HepG2 (cell line): Measurements from ENCODE around the gene SHQ1. TPM values are rescaled to one million over a fixed set of nuclear protein-coding genes. Genes with fewer than 3 reads are reported as not detected.
A peak's percentile ranks its signal among the peaks of the same experiment; 100 is the strongest.
"Not testable (repeated sequence)": the region's sequence is repeated elsewhere in the genome, so short reads cannot be mapped to it uniquely, and the experiment has no call there.

Source experiments
- ATAC-seq: fragments of 200-7000 bp; cut with Tn5 transposase; 3 replicates; pipeline ENCODE4 v1.9.1; 2020; ENCODE audit warnings: mild to moderate bottlenecking, moderate library complexity
- BruUV-seq: library from RNA; stranded (reverse); fragments of 400-500 nt; replicated peaks from 2 replicates; lab custom pipeline; 2021; lab: Mats Ljungman, UMichigan
- CTCF ChIA-PET: fragments of 300-600 bp; formaldehyde crosslinking; extraction: SDS; loops from one replicate; lab custom pipeline; 2021; ENCODE audit warnings: low total read pairs, inconsistent platforms, low intra/inter-chr PET ratio; lab: Yijun Ruan, JAX
- POLR2A ChIA-PET: fragments of 350-600 bp; sonication (Branson Sonifier 250); formaldehyde crosslinking; loops from one replicate; lab custom pipeline; 2020; ENCODE audit warnings: antibody characterized with exemption, inconsistent platforms; lab: Yijun Ruan, JAX
- DNase-seq: peaks from one replicate; pipeline ENCODE4 v3.0.0-alpha.2; 2015; ENCODE audit warnings: low spot score
- FAIRE-seq: peaks from 3 replicates; lab custom pipeline; 2011; peaks lifted over from hg19 to GRCh38; lab: Jason Lieb, UNC
- H2AFZ ChIP-seq: one replicate; pipeline ENCODE4 v1.6.1; 2011; ENCODE audit warnings: low read length, inconsistent platforms
- H3K27ac ChIP-seq: fragments of 300-600 bp; 3 replicates; pipeline ENCODE4 v1.8.0; 2011; ENCODE audit warnings: mixed run types, mild to moderate bottlenecking, mixed read lengths, low read length, inconsistent platforms; ENCODE audit not compliant: insufficient read depth; ENCODE audit errors: extremely low read length
- H3K27me3 ChIP-seq, 2 experiments: fragments of 200-600 bp in 1 of 2; 2 replicates in 1 of 2; 3 replicates in 1 of 2; pipeline versions ENCODE4 v1.6.0 to v1.8.0; 2011; ENCODE audit warnings: low read length in 2 of 2, mild to moderate bottlenecking in 2 of 2, moderate library complexity in 2 of 2, inconsistent platforms in 1 of 2; ENCODE audit not compliant: insufficient read depth in 2 of 2, control insufficient read depth in 1 of 2
- H3K36me3 ChIP-seq, 2 experiments: fragments of 200-600 bp in 1 of 2; replicated peaks in 1 of 2; 2 replicates in 1 of 2; 3 replicates in 1 of 2; pipeline versions ENCODE4 v1.5.1 to v1.8.0; 2011; ENCODE audit warnings: low read length in 2 of 2, inconsistent platforms in 1 of 2; ENCODE audit not compliant: insufficient read depth in 2 of 2, control insufficient read depth in 1 of 2
- H3K4me1 ChIP-seq: 2 replicates; pipeline ENCODE4 v1.5.1; 2012; ENCODE audit warnings: low read length, inconsistent platforms; ENCODE audit not compliant: insufficient read depth
- H3K4me2 ChIP-seq: 2 replicates; pipeline ENCODE4 v1.6.0; 2011; ENCODE audit warnings: low read depth, low read length, inconsistent platforms
- H3K4me3 ChIP-seq, 3 experiments: fragments of 200-600 bp in 1 of 3; sonication (generic), shearing (Covaris generic) in 1 of 3; replicated peaks in 1 of 3; 2 replicates each; pipeline ENCODE4 v1.5.1; 2011 to 2016; ENCODE audit warnings: low read length in 3 of 3, inconsistent platforms in 2 of 3, low read depth in 2 of 3, mild to moderate bottlenecking in 2 of 3, control low read depth in 1 of 3, mixed read lengths in 1 of 3; ENCODE audit not compliant: insufficient read depth in 1 of 3
- H3K79me2 ChIP-seq: one replicate; pipeline ENCODE4 v1.6.1; 2011; ENCODE audit warnings: low read length, inconsistent platforms; ENCODE audit not compliant: insufficient read depth
- H3K9ac ChIP-seq: 2 replicates; pipeline ENCODE4 v1.6.0; 2011; ENCODE audit warnings: mild to moderate bottlenecking, low read depth, low read length, inconsistent platforms; ENCODE audit not compliant: insufficient read depth
- H3K9me3 ChIP-seq: 2 replicates; pipeline ENCODE4 v1.5.1; 2012; ENCODE audit warnings: mild to moderate bottlenecking, low read length
- H4K20me1 ChIP-seq: 2 replicates; pipeline ENCODE4 v1.6.0; 2011; ENCODE audit warnings: inconsistent platforms, mild to moderate bottlenecking, low read length, moderate library complexity; ENCODE audit not compliant: insufficient read depth
- ZMYM2 ChIP-seq: sonication (generic); formaldehyde crosslinking; IDR thresholded peaks from 2 replicates; pipeline ENCODE4 v1.8.0; 2022; ENCODE audit warnings: mild to moderate bottlenecking, missing genetic modification reagents
- ZNF768 ChIP-seq: sonication (generic); formaldehyde crosslinking; IDR thresholded peaks from 2 replicates; pipeline ENCODE4 v1.4.0; 2020; ENCODE audit warnings: missing genetic modification reagents
- WGBS: methylation state at CpG from one replicate; pipeline ENCODE4 v1.1.6; 2017; ENCODE audit warnings: low lambda C conversion rate; 5-methylcytosine and 5-hydroxymethylcytosine counted together
- in situ Hi-C: cut with HindIII; loops from 2 replicates; pipeline ENCODE4 v1.10.0; 2017; ENCODE audit warnings: low pct_unique_long_range_greater_than_20kb; ENCODE audit not compliant: extremely low pct_ligation_motif_present
- intact Hi-C: fragments of 100-400 bp; cut with micrococcal nuclease; formaldehyde crosslinking; loops from one replicate; pipeline ENCODE4 v1.10.0; 2022; ENCODE audit not compliant: unreplicated experiment
- polyA plus RNA-seq, 8 experiments: library from polyadenylated mRNA; depleted of rRNA in 3 of 8; stranded (reverse) in 7 of 8; unstranded in 1 of 8; fragments of >200 nt; fragmentation: Illumina TruSeq in 4 of 8; extraction: Trizol in 4 of 8; gene quantifications; 2 replicates each; pipeline versions ENCODE4 v1.2.1 to v1.2.3, GENCODE V29; 2011 to 2016; ENCODE audit warnings: low read depth in 4 of 8, missing spikeins in 1 of 8, mixed read lengths in 1 of 8; ENCODE audit not compliant: insufficient read depth in 1 of 8
- total RNA-seq, 5 experiments: library from RNA; depleted of rRNA; stranded (reverse); fragments of >200 nt; fragmentation: Illumina TruSeq; extraction: Trizol; gene quantifications; 2 replicates each; pipeline ENCODE4 v1.2.3, GENCODE V29; 2016; ENCODE audit warnings: low read depth in 1 of 5

The SHQ1 gene
- total and polyA plus RNA-seq, 2 of the 13 experiments (the other 11 are each of a cell fraction or from before 2014, with no cell fraction given) = 5.5 to 20.3 TPM

- FAIRE-seq, H3K4me1 ChIP-seq, H3K36me3 ChIP-seq, BruUV-seq, H3K9ac ChIP-seq, H3K27ac ChIP-seq, ATAC-seq, H4K20me1 ChIP-seq, H3K79me2 ChIP-seq, DNase-seq, intact Hi-C loops, POLR2A ChIA-PET, CTCF ChIA-PET, H3K4me3 ChIP-seq, H2AFZ ChIP-seq, H3K4me2 ChIP-seq, H3K9me3 ChIP-seq, in situ Hi-C loops, H3K27me3 ChIP-seq: not testable (repeated sequence)
- 60% methylated on average over 3 of the region's 3 CpGs for WGBS
These were observed 134.1 kb downstream of the SHQ1 start for GRCh38 chr3:72714135-72714534.

- CTCF ChIA-PET, H3K36me3 ChIP-seq, intact Hi-C loops, BruUV-seq, DNase-seq, H3K79me2 ChIP-seq, H3K27me3 ChIP-seq, H3K9me3 ChIP-seq, H3K9ac ChIP-seq, H3K27ac ChIP-seq, ATAC-seq, H3K4me3 ChIP-seq, H3K4me2 ChIP-seq, FAIRE-seq, POLR2A ChIA-PET, H2AFZ ChIP-seq, H3K4me1 ChIP-seq, H4K20me1 ChIP-seq, in situ Hi-C loops: not testable (repeated sequence)
- WGBS = 70% methylated on average over 4 of the region's 4 CpGs
These were observed 137.8 kb downstream of the SHQ1 start for GRCh38 chr3:72710471-72710870.

- no peaks in the 10 kb centered on the region for H3K79me2 ChIP-seq
- no peak overlapping the region for H2AFZ ChIP-seq
- no peak overlapping the region for H3K4me2 ChIP-seq
- no peaks in the 10 kb centered on the region for H4K20me1 ChIP-seq
- peaks cover 2% of the 10 kb centered on the region; the same call in 1 of the 2 replicates for H3K4me1 ChIP-seq
- no peak overlapping the region for H3K9ac ChIP-seq
- H3K27me3 ChIP-seq = no peaks in the 10 kb centered on the region
- POLR2A ChIA-PET = no interaction called here
- no peak for TF ChIP-seq ZMYM2 (CRISPR knock-in tag)
- TF ChIP-seq ZNF768 (CRISPR knock-in tag) = peak; percentile 73
- CTCF ChIA-PET = no interaction called here
- H3K9me3 ChIP-seq = no peaks in the 10 kb centered on the region
- H3K36me3 ChIP-seq = no peaks in the 10 kb centered on the region
- in situ Hi-C loops (no loop called here), intact Hi-C loops (no loop called here)
- BruUV-seq = no TSS peak
- H3K4me3 ChIP-seq = no peak overlapping the region
- FAIRE-seq (no peak), ATAC-seq (no peak), DNase-seq (no peak)
- WGBS = 0% methylated on average over 1 of the region's 2 CpGs
- no peak overlapping the region for H3K27ac ChIP-seq
These were observed 139.8 kb downstream of the SHQ1 start for GRCh38 chr3:72708441-72708840.
